GM18951 (cell line): ENCODE results near the gene CHAD.

ENCODE experiments used
- POLR2A ChIP-seq: IDR thresholded peaks from 4 replicates; pipeline ENCODE4 v1.6.1; 2011; ENCODE audit warnings: mild to moderate bottlenecking; ENCODE audit not compliant: insufficient read length, insufficient read depth; ENCODE audit errors: extremely low read depth
- in situ Hi-C: fragments of 300-500 bp; cut with MboI; formaldehyde crosslinking; loops from one replicate; pipeline ENCODE4 v1.12.0; 2022; ENCODE audit warnings: low sequenced_read_pairs, mixed read lengths, inconsistent platforms; ENCODE audit not compliant: unreplicated experiment

Gene CHAD

GRCh38 chr17:50468304-50469207 lies at the start of gene CHAD:
CHAD (minus strand) TSS chr17:50468880; CDS start chr17:50468813, 67 bp downstream.
- no peak for TF ChIP-seq POLR2A
- in situ Hi-C loops = no loop called here

- in situ Hi-C loops = no loop called here
- TF ChIP-seq POLR2A = no peak
These were observed 49.1 kb upstream of the CHAD start for GRCh38 chr17:50517504-50518383.

GRCh38 chr17:50517011-50517410 lies 48.3 kb upstream of the CHAD start:
- in situ Hi-C loops = no loop called here
- TF ChIP-seq POLR2A = no peak

GRCh38 chr17:50514936-50515702 lies 46.4 kb upstream of the CHAD start:
- no peak for TF ChIP-seq POLR2A
- in situ Hi-C loops = no loop called here

GRCh38 chr17:50514388-50514787 lies 45.7 kb upstream of the CHAD start:
- no peak for TF ChIP-seq POLR2A
- in situ Hi-C loops = no loop called here

GRCh38 chr17:50513495-50513894 lies 44.8 kb upstream of the CHAD start:
- no peak for TF ChIP-seq POLR2A
- in situ Hi-C loops = no loop called here

- in situ Hi-C loops = no loop called here
- no peak for TF ChIP-seq POLR2A
These were observed 42.4 kb upstream of the CHAD start for GRCh38 chr17:50511058-50511457.

GRCh38 chr17:50508573-50509460 lies 40.1 kb upstream of the CHAD start:
- TF ChIP-seq POLR2A = no peak
- in situ Hi-C loops = no loop called here

GRCh38 chr17:50507871-50508572 lies 39.3 kb upstream of the CHAD start, which contains the start of gene MYCBPAP:
MYCBPAP (plus strand) TSS chr17:50508439; CDS start chr17:50508675, 236 bp downstream.
- in situ Hi-C loops = no loop called here

GRCh38 chr17:50506298-50506697 lies 37.6 kb upstream of the CHAD start:
- in situ Hi-C loops = no loop called here
- no peak for TF ChIP-seq POLR2A

More at GRCh38 chr17:50507871-50508572, 39.3 kb upstream of the CHAD start, which contains the start of gene MYCBPAP:
- peak; percentile 58 for TF ChIP-seq POLR2A

- in situ Hi-C loops = no loop called here
- TF ChIP-seq POLR2A = no peak
These were observed 37.0 kb upstream of the CHAD start for GRCh38 chr17:50505591-50506130.
